ENCODE data around the gene MRPL2. TPM values are rescaled to one million over a fixed set of nuclear protein-coding genes. Genes with fewer than 3 reads are reported as not detected.

Gene MRPL2
- total RNA-seq, 2 experiments from 2014 or later, result 42.8 to 48.0 TPM

- no peaks in the 10 kb centered on the region for H3K9me3 ChIP-seq (ENCODE audit: control insufficient read depth in 1 of 2, insufficient read depth in 1 of 2, low read length in 2 of 2)
- peaks cover 70% of the 10 kb centered on the region for H3K36me3 Mint-ChIP-seq (ENCODE audit: low read depth)
- ATAC-seq (ENCODE audit: poor library complexity) (no peak), DNase-seq (peak in 1 of 14 experiments; percentile 34)
- H3K4me3 Mint-ChIP-seq, result peak overlapping the region; percentile 98
- H3K4me1 ChIP-seq (ENCODE audit: insufficient read depth, low read length), result peaks cover 50% of the 10 kb centered on the region
- no peaks in the 10 kb centered on the region for H3K27me3 Mint-ChIP-seq
- H3K27me3 ChIP-seq (ENCODE audit: control insufficient read depth in 1 of 2, insufficient read depth in 2 of 2, low read length in 2 of 2), result no peaks in the 10 kb centered on the region
- intact Hi-C loops (cut with DNase I, micrococcal nuclease), result loop anchor here (5.0 to 10.0 kb wide), 3 partner anchors 77 to 1160 kb away; partner anchors contain the start of genes PEX6 (in 2 of the 2), GTPBP2 (in 1 of the 2) and USP49 (in 1 of the 2)
- no peak for TF ChIP-seq CTCF (IDR thresholded peaks at IDR 0.05)
- peak overlapping the region; percentile 76 to 84 for H3K27ac ChIP-seq (ENCODE audit: low read depth in 1 of 2, low read length in 2 of 2)
- peak overlapping the region; percentile 96 for H3K27ac Mint-ChIP-seq
- no peaks in the 10 kb centered on the region for H3K9me3 Mint-ChIP-seq
- CTCF ChIA-PET, result interaction anchor here (0.8 to 1.5 kb wide), 6 partner anchors 33 to 175 kb away, joined by 3 to 7 read pairs (median 4); partner anchors contain the start of genes DNPH1, KLHDC3, MEA1 and RRP36
- peaks cover 66% of the 10 kb centered on the region for H3K4me1 Mint-ChIP-seq (ENCODE audit: low read depth)
- H3K36me3 ChIP-seq (ENCODE audit: insufficient read depth, low read length), result peaks cover 32% of the 10 kb centered on the region
- POLR2A ChIA-PET, result interaction anchor here (0.6 to 3.2 kb wide), 24 partner anchors 10 to 1267 kb away, joined by 3 to 50 read pairs (median 5); partner anchors contain the start of genes BICRAL, CNPY3, CUL9 and KLHDC3
- H3K4me3 ChIP-seq (ENCODE audit: low read length), result peak overlapping the region; percentile 93
Measured at GRCh38 chr6:43054206-43054943, 4.9 kb downstream of the MRPL2 start.

GRCh38 chr6:43053545-43054205 is 5.6 kb downstream of the MRPL2 start, which contains the start of gene CUL7:
Gene CUL7, minus strand, starts transcription at chr6:43053851. Its CDS starts 1,063 bp downstream, at chr6:43052788.
- Mint-ChIP-seq H3K4me3 (peak within 1 kb of the TSS; percentile 98), H3K27me3 (no peaks in the 10 kb centered on the region), H3K9me3 (no peaks in the 10 kb centered on the region), H3K27ac (peak within 1 kb of the TSS; percentile 96), H3K4me1 (ENCODE audit: low read depth) (peaks cover 59% of the 10 kb centered on the region), H3K36me3 (ENCODE audit: low read depth) (peaks cover 67% of the 10 kb centered on the region)
- ChIA-PET POLR2A (interaction anchor here (0.6 to 3.2 kb wide), 21 partner anchors 11 to 1266 kb away, joined by 3 to 50 read pairs (median 5); partner anchors contain the start of genes BICRAL, CNPY3, CUL9 and KLHDC3), CTCF (interaction anchor here (0.6 to 1.5 kb wide), 7 partner anchors 32 to 175 kb away, joined by 3 to 7 read pairs (median 4); partner anchors contain the start of genes DNPH1, KLHDC3, MEA1 and RRP36)
- intact Hi-C loops (cut with DNase I, micrococcal nuclease), result loop anchor here (2.0 to 10.0 kb wide), 4 partner anchors 76 to 1159 kb away; partner anchors contain the start of genes PEX6 (in 2 of the 2), CNPY3 (in 1 of the 2), GTPBP2 (in 1 of the 2) and USP49 (in 1 of the 2)
- Histone ChIP-seq H3K9me3 (ENCODE audit: control insufficient read depth in 1 of 2, insufficient read depth in 1 of 2, low read length in 2 of 2) (no peaks in the 10 kb centered on the region), H3K36me3 (ENCODE audit: insufficient read depth, low read length) (peaks cover 37% of the 10 kb centered on the region), H3K4me3 (ENCODE audit: low read length) (peak within 1 kb of the TSS; percentile 93), H3K27ac (ENCODE audit: low read depth in 1 of 2, low read length in 2 of 2) (peak within 1 kb of the TSS; percentile 76 to 84), H3K27me3 (ENCODE audit: control insufficient read depth in 1 of 2, insufficient read depth in 2 of 2, low read length in 2 of 2) (no peaks in the 10 kb centered on the region), H3K4me1 (ENCODE audit: insufficient read depth, low read length) (peaks cover 45% of the 10 kb centered on the region)
- peak; percentile 78 to 95 (median 89) for DNase-seq
- TF ChIP-seq CTCF (IDR thresholded peaks at IDR 0.05), result no peak
- peak; percentile 99 for ATAC-seq (ENCODE audit: poor library complexity)

All from CD4-positive, alpha-beta T cell (primary cell).